Gastroesophageal sphincter (tissue), 4 donors: ENCODE data around the gene ZC3H6. TPM values are rescaled to one million over a fixed set of nuclear protein-coding genes. Genes with fewer than 3 reads are reported as not detected.
"Not testable (repeated sequence)": the region's sequence is repeated elsewhere in the genome, so short reads cannot be mapped to it uniquely, and the experiment has no call there.

Experiments
- ATAC-seq: fragments of 150-250 bp; one replicate; pipeline ENCODE4 v1.9.1; 2016; ENCODE audit warnings: mild to moderate bottlenecking, moderate library complexity
- H3K27ac ChIP-seq, 4 donors: fragments of 200-600 bp; sonication (generic) in 3 of 4; 1 replicate in 3 of 4; 2 replicates in 1 of 4; pipeline ENCODE4 v1.5.1; 2016 to 2019
- H3K27me3 ChIP-seq: fragments of 200-600 bp; sonication (generic); one replicate; pipeline ENCODE4 v1.5.1; 2019
- H3K36me3 ChIP-seq, 2 donors: fragments of 200-600 bp; sonication (generic); one replicate each; pipeline ENCODE4 v1.5.1; 2019; ENCODE audit warnings: control low read depth in 1 of 2
- H3K4me1 ChIP-seq, 3 donors: fragments of 200-600 bp; sonication (generic); 1 replicate in 2 of 3; 2 replicates in 1 of 3; pipeline ENCODE4 v1.5.1; 2016 to 2019; ENCODE audit warnings: control low read depth in 2 of 3
- H3K4me3 ChIP-seq, 2 donors: fragments of 200-600 bp; sonication (generic); one replicate each; pipeline ENCODE4 v1.5.1; 2019; ENCODE audit warnings: mild to moderate bottlenecking in 1 of 2, moderate library complexity in 1 of 2
- H3K9me3 ChIP-seq, 3 donors: fragments of 200-600 bp; sonication (generic); one replicate each; pipeline ENCODE4 v1.5.1; 2017 to 2019; ENCODE audit warnings: control low read depth in 2 of 3
- EP300 ChIP-seq: sonication (generic); formaldehyde crosslinking; IDR thresholded peaks from one replicate; pipeline ENCODE4 v1.6.1; 2017; ENCODE audit warnings: antibody characterized with exemption, mild to moderate bottlenecking
- POLR2A ChIP-seq, 2 donors: fragments of 450-650 bp; IDR thresholded peaks; one replicate each; pipeline ENCODE4 v1.6.1; 2017; ENCODE audit warnings: antibody characterized with exemption in 2 of 2, mild to moderate bottlenecking in 2 of 2, moderate library complexity in 1 of 2
- POLR2AphosphoS5 ChIP-seq: sonication (generic); formaldehyde crosslinking; IDR thresholded peaks from one replicate; pipeline ENCODE4 v1.6.1; 2017; ENCODE audit warnings: antibody characterized with exemption
- WGBS, 2 donors: methylation state at CpG; one replicate each; pipeline ENCODE4 v1.1.5; 2018; ENCODE audit warnings: low coverage in 1 of 2; 5-methylcytosine and 5-hydroxymethylcytosine counted together
- total RNA-seq, 4 donors: library from RNA; depleted of rRNA; stranded (reverse); fragments of >200 nt; gene quantifications; one replicate each; pipeline ENCODE4 v1.1.0, GENCODE V29; 2016
- TF ChIP-seq, protein P1 (sequence below), 4 experiments: fragments of 200-600 bp in 2 of 4; fragments of 450-650 bp in 2 of 4; sonication (generic) in 1 of 4; IDR thresholded peaks; one replicate each; pipeline ENCODE4 v1.5.1; 2017 to 2019; ENCODE audit warnings: antibody characterized with exemption in 4 of 4, mild to moderate bottlenecking in 2 of 4, moderate library complexity in 2 of 4

Gene ZC3H6
- total RNA-seq, 4 donors from 2014 or later, result 13.7 to 30.7 (median 17.3) TPM

GRCh38 chr2:112273349-112273748 lies 2.0 kb upstream of the ZC3H6 start:
- H3K36me3 ChIP-seq, result no peaks in the 10 kb centered on the region
- ATAC-seq, result no peak
- H3K9me3 ChIP-seq, result no peaks in the 10 kb centered on the region
- TF ChIP-seq, protein P1, sequence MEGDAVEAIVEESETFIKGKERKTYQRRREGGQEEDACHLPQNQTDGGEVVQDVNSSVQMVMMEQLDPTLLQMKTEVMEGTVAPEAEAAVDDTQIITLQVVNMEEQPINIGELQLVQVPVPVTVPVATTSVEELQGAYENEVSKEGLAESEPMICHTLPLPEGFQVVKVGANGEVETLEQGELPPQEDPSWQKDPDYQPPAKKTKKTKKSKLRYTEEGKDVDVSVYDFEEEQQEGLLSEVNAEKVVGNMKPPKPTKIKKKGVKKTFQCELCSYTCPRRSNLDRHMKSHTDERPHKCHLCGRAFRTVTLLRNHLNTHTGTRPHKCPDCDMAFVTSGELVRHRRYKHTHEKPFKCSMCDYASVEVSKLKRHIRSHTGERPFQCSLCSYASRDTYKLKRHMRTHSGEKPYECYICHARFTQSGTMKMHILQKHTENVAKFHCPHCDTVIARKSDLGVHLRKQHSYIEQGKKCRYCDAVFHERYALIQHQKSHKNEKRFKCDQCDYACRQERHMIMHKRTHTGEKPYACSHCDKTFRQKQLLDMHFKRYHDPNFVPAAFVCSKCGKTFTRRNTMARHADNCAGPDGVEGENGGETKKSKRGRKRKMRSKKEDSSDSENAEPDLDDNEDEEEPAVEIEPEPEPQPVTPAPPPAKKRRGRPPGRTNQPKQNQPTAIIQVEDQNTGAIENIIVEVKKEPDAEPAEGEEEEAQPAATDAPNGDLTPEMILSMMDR (IDR thresholded peaks at IDR 0.05), result no peak
- TF ChIP-seq POLR2AphosphoS5 (no peak), POLR2A (IDR thresholded peaks at IDR 0.05) (no peak), EP300 (no peak)
- no peaks in the 10 kb centered on the region for H3K27me3 ChIP-seq
- H3K4me1 ChIP-seq, result peaks cover 0 to 19% (median 0%) of the 10 kb centered on the region in 3 donors
- 88 to 92% methylated on average over 2 to 5 of the region's 5 CpGs for whole genome bisulfite sequencing, 2 donors
- no peak overlapping the region for H3K27ac ChIP-seq
- no peak overlapping the region for H3K4me3 ChIP-seq

DNA sequence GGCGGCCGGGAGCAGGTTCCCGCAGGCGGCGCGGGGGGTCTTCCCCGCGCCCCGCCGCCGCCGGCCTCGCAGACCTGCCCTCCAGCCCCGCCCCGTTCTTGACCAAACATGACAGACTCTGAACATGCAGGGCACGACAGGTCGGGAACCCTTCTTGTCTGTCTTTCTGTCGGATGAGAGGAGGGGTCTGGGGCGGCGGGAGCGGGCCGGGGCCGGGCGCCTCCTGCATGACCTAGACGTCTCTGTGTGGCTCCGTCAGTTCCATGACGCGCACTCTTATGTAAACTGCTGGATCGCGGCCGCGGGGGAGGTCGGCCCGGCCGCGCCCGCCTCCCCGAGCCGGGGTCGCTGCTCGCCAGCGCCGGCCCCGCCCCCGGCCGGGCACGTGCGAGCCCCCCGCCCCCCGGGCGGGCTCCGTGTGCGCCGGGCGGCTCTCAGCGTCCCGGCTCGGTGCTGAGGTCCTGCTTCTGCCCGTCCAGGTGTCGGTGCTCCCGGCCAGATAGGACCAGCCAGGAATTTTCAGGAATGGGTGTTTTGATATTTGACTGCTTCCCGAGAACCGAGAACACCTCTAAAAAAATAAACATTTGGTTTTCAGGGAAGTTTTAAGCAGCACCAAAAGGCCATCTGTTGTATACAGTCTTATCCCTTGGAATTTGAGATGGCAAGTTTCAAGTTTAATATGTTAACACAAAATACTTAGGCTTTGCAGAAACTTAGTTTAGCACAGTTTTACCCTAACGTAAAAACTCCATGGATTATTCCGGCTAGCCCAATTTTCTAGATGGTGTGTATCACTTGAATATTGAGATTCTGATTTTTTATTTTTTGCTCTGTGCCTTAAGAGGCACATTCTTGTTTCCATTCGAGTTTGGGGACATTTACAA lies 733 bp downstream of the ZC3H6 start:
- peak; percentile 87 for ATAC-seq
- peaks cover 0 to 20% (median 0%) of the 10 kb centered on the region in 3 donors for H3K4me1 ChIP-seq
- H3K27ac ChIP-seq, result peak overlapping the region; percentile 94 to 100 (median 99)
- TF ChIP-seq POLR2AphosphoS5 (peak; percentile 95), EP300 (no peak), POLR2A (IDR thresholded peaks at IDR 0.05) (peak; percentile 90)
- TF ChIP-seq, protein P1 (IDR thresholded peaks at IDR 0.05), result no peak
- H3K9me3 ChIP-seq, result no peaks in the 10 kb centered on the region
- H3K36me3 ChIP-seq, result no peaks in the 10 kb centered on the region
- H3K4me3 ChIP-seq, result peak overlapping the region; percentile 64 to 89
- H3K27me3 ChIP-seq, result no peaks in the 10 kb centered on the region
- WGBS, 2 donors, result 2 to 5% methylated on average over 5 to 7 of the region's 66 CpGs

- 55 to 68% methylated on average over 5 of the region's 5 CpGs for WGBS, 2 donors
- ATAC-seq, result no peak
These were observed 1.6 kb downstream of the ZC3H6 start for GRCh38 chr2:112276954-112277353.

GRCh38 chr2:112277596-112278220 lies 2.3 kb downstream of the ZC3H6 start:
- Histone ChIP-seq H3K27ac (peak overlapping the region in 3 of 4 donors; percentile 8 to 15 (median 9)), H3K4me3 (no peak overlapping the region), H3K9me3 (no peaks in the 10 kb centered on the region), H3K27me3 (no peaks in the 10 kb centered on the region), H3K4me1 (peaks cover 0 to 20% (median 0%) of the 10 kb centered on the region in 3 donors), H3K36me3 (no peaks in the 10 kb centered on the region)
- TF ChIP-seq, protein P1 (IDR thresholded peaks at IDR 0.05), result no peak
- TF ChIP-seq POLR2AphosphoS5 (no peak), EP300 (no peak), POLR2A (IDR thresholded peaks at IDR 0.05) (no peak)
- WGBS, 2 donors, result 85 to 89% methylated on average over 5 of the region's 5 CpGs
- no peak for ATAC-seq

More at GRCh38 chr2:112276954-112277353, 1.6 kb downstream of the ZC3H6 start:
- H3K4me3 ChIP-seq, result peak overlapping the region; percentile 64 to 89
- no peak for TF ChIP-seq POLR2AphosphoS5
- TF ChIP-seq POLR2A (IDR thresholded peaks at IDR 0.05), result no peak
- no peak for TF ChIP-seq EP300
- TF ChIP-seq, protein P1 (IDR thresholded peaks at IDR 0.05), result no peak
- H3K27me3 ChIP-seq, result no peaks in the 10 kb centered on the region
- H3K27ac ChIP-seq, result peak overlapping the region in 3 of 4 donors; percentile 98 to 100 (median 100)
- H3K36me3 ChIP-seq, result no peaks in the 10 kb centered on the region
- no peaks in the 10 kb centered on the region for H3K9me3 ChIP-seq
- peaks cover 0 to 20% (median 0%) of the 10 kb centered on the region in 3 donors for H3K4me1 ChIP-seq

- not testable (repeated sequence) for H3K36me3 ChIP-seq, H3K27ac ChIP-seq, H3K27me3 ChIP-seq, H3K4me3 ChIP-seq, ATAC-seq, H3K9me3 ChIP-seq
- WGBS, 2 donors, result 85 to 95% methylated on average over 3 to 4 of the region's 4 CpGs
- H3K4me1 ChIP-seq, result peaks cover 0 to 13% (median 0%) of the 10 kb centered on the region in 3 donors
These were observed 6.7 kb downstream of the ZC3H6 start for GRCh38 chr2:112282066-112282465.

DNA sequence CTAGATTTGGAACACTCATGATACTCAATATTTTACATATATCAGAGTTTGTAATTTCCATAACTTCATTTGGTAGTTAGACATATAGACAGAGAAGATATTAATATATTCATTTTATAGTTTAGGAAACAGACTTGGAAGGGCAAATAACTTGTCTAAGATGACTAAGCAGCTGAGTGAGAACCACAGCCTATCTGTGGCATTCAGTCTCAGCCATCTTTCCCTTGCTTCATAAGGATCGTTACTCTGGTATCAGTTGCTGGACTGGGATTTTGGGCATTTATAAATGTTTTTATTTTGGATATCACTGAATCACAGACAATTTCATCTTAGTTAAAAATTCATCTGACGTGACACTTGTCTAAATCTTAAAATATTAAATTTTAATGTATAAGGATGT lies 8.1 kb downstream of the ZC3H6 start:
- not testable (repeated sequence) for H3K4me1 ChIP-seq, ATAC-seq
- WGBS, 2 donors, result 66 to 93% methylated on average over 2 of the region's 2 CpGs

More for the DNA sequence above, 8.1 kb downstream of the ZC3H6 start:
- not testable (repeated sequence) for H3K4me3 ChIP-seq, H3K27ac ChIP-seq, H3K9me3 ChIP-seq, H3K36me3 ChIP-seq, H3K27me3 ChIP-seq
